Pancreas (tissue), 10 donors: ENCODE results near the gene PYGL. TPM values are rescaled to one million over a fixed set of nuclear protein-coding genes. Genes with fewer than 3 reads are reported as not detected.
A peak's percentile ranks its signal among the peaks of the same experiment; 100 is the strongest.

Source experiments
- ATAC-seq, 4 donors: fragments of 200-7000 bp; cut with Tn5 transposase; one replicate each; pipeline versions ENCODE4 v1.8.0 to v1.9.1; 2020; ENCODE audit warnings: mild to moderate bottlenecking in 4 of 4, moderate library complexity in 4 of 4
- DNase-seq, 6 donors: peaks; one replicate each; pipeline ENCODE4 v3.0.0-alpha.2; 2020
- FAIRE-seq: peaks from 2 replicates; lab custom pipeline; 2012; peaks lifted over from hg19 to GRCh38; lab: Jason Lieb, UNC
- H3K27ac ChIP-seq, 4 donors: fragments of 200-600 bp; sonication (generic); 1 replicate in 3 of 4; 2 replicates in 1 of 4; pipeline versions ENCODE4 v1.5.0 to v1.8.0; 2020
- H3K27me3 ChIP-seq, 4 donors: fragments of 200-600 bp; one replicate each; pipeline ENCODE4 v1.8.0; 2021
- H3K36me3 ChIP-seq, 3 donors: fragments of 200-600 bp; sonication (generic) in 1 of 3; one replicate each; pipeline versions ENCODE4 v1.5.0 to v1.8.0; 2020 to 2021
- H3K4me1 ChIP-seq, 3 donors: fragments of 200-600 bp; one replicate each; pipeline ENCODE4 v1.8.0; 2021
- H3K4me3 ChIP-seq, 4 donors: fragments of 200-600 bp; sonication (generic) in 2 of 4; one replicate each; pipeline versions ENCODE4 v1.5.0 to v1.8.0; 2020 to 2021
- H3K9me3 ChIP-seq, 4 donors: fragments of 200-600 bp; one replicate each; pipeline ENCODE4 v1.8.0; 2021
- WGBS, 2 donors: extraction: QIAGEN DNeasy Blood & Tissue Kit; methylation state at CpG; one replicate each; pipeline ENCODE4 v1.1.7; 2013; 5-methylcytosine and 5-hydroxymethylcytosine counted together
- intact Hi-C, 3 donors: fragments of 100-400 bp; cut with DNase I; formaldehyde crosslinking; loops; one replicate each; pipeline versions ENCODE4 v1.11.1 to v1.14.2; 2022
- polyA plus RNA-seq, 2 donors: library from polyadenylated mRNA; stranded (reverse); fragments of 200-250 nt; gene quantifications; one replicate each; pipeline ENCODE4 v1.2.3, GENCODE V29; 2013
- total RNA-seq, 6 donors: library from RNA; stranded (reverse); fragmentation: NEBNext Ultra II Directional in 4 of 6; extraction: Animal tissue kit (Norgen Biotek cat#: 25700) in 4 of 6; gene quantifications; one replicate each; pipeline versions ENCODE4 v1.2.1 to v1.2.4, GENCODE V29; 2021 to 2023
- TF ChIP-seq, protein P1 (sequence below), 4 donors: fragments of 200-600 bp; sonication (generic) in 3 of 4; IDR thresholded peaks; one replicate each; pipeline versions ENCODE4 v1.5.0 to v1.8.0; 2021; ENCODE audit warnings: antibody characterized with exemption in 4 of 4
- donor health status: healthy with polysubstance abuse.
- donor health status: DM: no; HTN: no; CAD: no; lungs with moderate emphysema.
- donor health status: DM: no; HTN: no; CAD: no.
- donor health status: control.
- donor health status: control.
- donor health status: Bipolar disorder and iron deficiency.
- donor health status: DM: yes; HTN: yes; CAD: no.
- donor health status: DM: no; HTN: no; CAD: no.
- donor health status: DM: no; HTN: no; CAD: no.
- donor health status: DM: yes; HTN: yes; CAD: no.

PYGL gene
- total and polyA plus RNA-seq, 8 donors: 2.6 to 17.8 (median 5.4) TPM

DNA sequence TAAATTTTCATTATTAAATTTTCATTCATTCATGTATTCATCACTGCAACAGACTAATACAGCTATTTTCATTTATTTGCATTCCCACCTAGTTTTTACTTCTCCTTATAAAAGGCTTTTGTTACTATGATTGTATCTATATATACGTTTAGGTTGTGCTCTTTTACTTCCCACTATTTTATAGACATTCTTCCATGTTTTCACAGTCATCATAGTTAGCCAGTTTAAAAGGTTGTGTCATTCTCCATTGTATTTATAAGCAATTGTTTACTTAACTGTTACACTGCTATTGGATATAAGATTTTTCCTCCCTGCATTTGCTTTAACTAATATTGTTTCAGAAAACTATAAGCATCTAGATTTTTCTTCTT is 60.5 kb downstream of the PYGL start:
- Histone ChIP-seq H3K27me3 (no peaks in the 10 kb centered on the region), H3K4me1 (peaks cover 0 to 4% (median 3%) of the 10 kb centered on the region in 3 donors), H3K4me3 (no peak overlapping the region), H3K36me3 (no peaks in the 10 kb centered on the region), H3K9me3 (no peaks in the 10 kb centered on the region), H3K27ac (no peak overlapping the region)
- ATAC-seq (no peak), FAIRE-seq (no peak), DNase-seq (no peak)
- TF ChIP-seq, protein P1, sequence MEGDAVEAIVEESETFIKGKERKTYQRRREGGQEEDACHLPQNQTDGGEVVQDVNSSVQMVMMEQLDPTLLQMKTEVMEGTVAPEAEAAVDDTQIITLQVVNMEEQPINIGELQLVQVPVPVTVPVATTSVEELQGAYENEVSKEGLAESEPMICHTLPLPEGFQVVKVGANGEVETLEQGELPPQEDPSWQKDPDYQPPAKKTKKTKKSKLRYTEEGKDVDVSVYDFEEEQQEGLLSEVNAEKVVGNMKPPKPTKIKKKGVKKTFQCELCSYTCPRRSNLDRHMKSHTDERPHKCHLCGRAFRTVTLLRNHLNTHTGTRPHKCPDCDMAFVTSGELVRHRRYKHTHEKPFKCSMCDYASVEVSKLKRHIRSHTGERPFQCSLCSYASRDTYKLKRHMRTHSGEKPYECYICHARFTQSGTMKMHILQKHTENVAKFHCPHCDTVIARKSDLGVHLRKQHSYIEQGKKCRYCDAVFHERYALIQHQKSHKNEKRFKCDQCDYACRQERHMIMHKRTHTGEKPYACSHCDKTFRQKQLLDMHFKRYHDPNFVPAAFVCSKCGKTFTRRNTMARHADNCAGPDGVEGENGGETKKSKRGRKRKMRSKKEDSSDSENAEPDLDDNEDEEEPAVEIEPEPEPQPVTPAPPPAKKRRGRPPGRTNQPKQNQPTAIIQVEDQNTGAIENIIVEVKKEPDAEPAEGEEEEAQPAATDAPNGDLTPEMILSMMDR (IDR thresholded peaks at IDR 0.05): no peak
- 68 to 87% methylated on average over 1 of the region's 1 CpG for WGBS, 2 donors
- intact Hi-C loops: no loop called here

GRCh38 chr14:50882932-50883826 is 61.1 kb downstream of the PYGL start:
- Histone ChIP-seq H3K4me1 (peaks cover 0 to 4% (median 3%) of the 10 kb centered on the region in 3 donors), H3K9me3 (no peaks in the 10 kb centered on the region), H3K4me3 (no peak overlapping the region), H3K36me3 (no peaks in the 10 kb centered on the region), H3K27me3 (no peaks in the 10 kb centered on the region), H3K27ac (no peak overlapping the region)
- intact Hi-C loops: no loop called here
- FAIRE-seq (no peak), DNase-seq (no peak), ATAC-seq (peak in 3 of 4 donors; percentile 46 to 79 (median 50))
- whole genome bisulfite sequencing, 2 donors: 39 to 56% methylated on average over 8 of the region's 8 CpGs
- TF ChIP-seq, protein P1 (IDR thresholded peaks at IDR 0.05): no peak

DNA sequence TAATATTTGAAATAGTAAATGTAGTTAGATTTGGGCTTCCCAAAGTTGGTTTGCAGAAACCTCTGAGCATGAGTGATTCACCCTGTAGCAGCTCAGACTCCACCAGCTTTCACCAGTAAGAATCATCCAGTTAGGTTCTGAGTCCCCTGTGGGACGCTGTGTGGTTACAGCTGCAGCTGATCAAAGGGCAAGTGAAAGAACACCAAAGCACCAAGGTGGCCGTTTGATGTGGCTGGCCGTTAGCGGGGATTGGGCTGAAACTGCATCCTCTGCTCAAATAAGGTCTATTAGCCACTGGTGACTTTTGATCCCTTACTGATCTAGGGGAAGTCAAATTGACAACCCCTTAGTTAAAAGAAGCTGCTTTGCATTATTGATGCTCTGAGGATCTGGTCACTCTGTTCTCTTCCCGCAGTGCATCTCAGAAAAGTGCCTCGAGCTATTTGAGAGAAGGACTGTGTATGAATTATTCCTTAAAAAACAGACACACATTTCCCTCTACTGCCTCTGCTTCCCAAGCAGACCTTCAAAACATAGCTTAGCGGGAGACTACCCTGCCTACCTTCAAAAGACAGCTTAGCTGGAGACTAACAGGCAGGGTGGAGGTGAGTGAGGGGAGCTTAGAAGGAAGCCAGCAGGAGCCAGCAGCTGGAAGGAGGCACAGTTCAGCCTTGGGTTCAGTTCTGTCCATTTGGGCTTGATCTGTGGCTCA is 68.8 kb downstream of the PYGL start:
- intact Hi-C loops: no loop called here
- TF ChIP-seq, protein P1 (IDR thresholded peaks at IDR 0.05): no peak
- ATAC-seq (no peak), FAIRE-seq (no peak), DNase-seq (no peak)
- H3K4me1 ChIP-seq: peaks cover 0 to 3% (median 2%) of the 10 kb centered on the region in 3 donors
- no peak overlapping the region for H3K4me3 ChIP-seq
- no peak overlapping the region for H3K27ac ChIP-seq
- 59 to 64% methylated on average over 7 of the region's 7 CpGs for WGBS, 2 donors
- H3K9me3 ChIP-seq: no peaks in the 10 kb centered on the region
- peaks cover 0 to 18% (median 0%) of the 10 kb centered on the region in 4 donors for H3K27me3 ChIP-seq
- no peaks in the 10 kb centered on the region for H3K36me3 ChIP-seq

DNA sequence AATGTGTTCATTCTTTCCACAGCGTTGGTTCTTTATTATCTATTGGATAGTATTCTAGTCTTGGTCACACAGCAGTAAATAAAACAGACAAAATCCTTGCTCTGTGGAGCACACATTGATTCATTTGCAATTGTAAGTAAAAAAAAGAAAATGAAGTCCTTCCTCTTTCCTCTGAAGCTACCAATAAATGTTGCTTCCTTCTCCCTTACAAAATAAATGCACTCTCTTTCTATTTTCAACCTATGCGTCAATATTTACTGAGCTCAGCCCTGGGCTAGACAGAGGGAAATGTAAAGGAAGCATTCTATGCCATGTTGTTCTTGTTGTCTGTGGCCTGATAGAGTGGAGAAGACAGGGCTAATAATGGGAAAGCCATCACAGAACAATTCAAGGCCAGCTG is 69.5 kb downstream of the PYGL start:
- TF ChIP-seq, protein P1 (IDR thresholded peaks at IDR 0.05): no peak
- Histone ChIP-seq H3K4me3 (no peak overlapping the region), H3K27me3 (peaks cover 0 to 18% (median 0%) of the 10 kb centered on the region in 4 donors), H3K9me3 (no peaks in the 10 kb centered on the region), H3K27ac (no peak overlapping the region), H3K36me3 (no peaks in the 10 kb centered on the region), H3K4me1 (no peaks in the 10 kb centered on the region)
- 59 to 60% methylated on average over 2 of the region's 2 CpGs for WGBS, 2 donors
- ATAC-seq: no peak
- intact Hi-C loops: no loop called here
- DNase-seq: no peak
- no peak for FAIRE-seq
